Adrenal gland (tissue), 5 donors: Measurements from ENCODE around the gene MICU2.

Source experiments
- CTCF ChIP-seq, 6 experiments: fragments of 450-650 bp in 4 of 6; fragments of 200-600 bp in 2 of 6; sonication (generic) in 1 of 6; IDR thresholded peaks; 1 replicate in 5 of 6; 2 replicates in 1 of 6; pipeline versions ENCODE4 v1.5.1 to v1.8.0; 2016 to 2021; ENCODE audit warnings: antibody characterized with exemption in 6 of 6, mild to moderate bottlenecking in 2 of 6, moderate library complexity in 1 of 6
- POLR2A ChIP-seq, 2 donors: fragments of 450-650 bp; IDR thresholded peaks; one replicate each; pipeline ENCODE4 v1.6.1; 2017; ENCODE audit warnings: antibody characterized with exemption in 2 of 2, mild to moderate bottlenecking in 2 of 2, moderate library complexity in 1 of 2
- donor health status: DM: no; HTN: no; CAD: no.

GRCh38 chr13:21537105-21537504 is 66.9 kb downstream of the MICU2 start:
- TF ChIP-seq CTCF (IDR thresholded peaks at IDR 0.05), result no peak
- TF ChIP-seq POLR2A (IDR thresholded peaks at IDR 0.05), result no peak
